ENCODE data around the gene ADCY7.
A peak's percentile ranks its signal among the peaks of the same experiment; 100 is the strongest.

Gene ADCY7

GRCh38 chr16:50300942-50301625 is 34.7 kb downstream of the ADCY7 start:
- no peak for DNase-seq

DNA sequence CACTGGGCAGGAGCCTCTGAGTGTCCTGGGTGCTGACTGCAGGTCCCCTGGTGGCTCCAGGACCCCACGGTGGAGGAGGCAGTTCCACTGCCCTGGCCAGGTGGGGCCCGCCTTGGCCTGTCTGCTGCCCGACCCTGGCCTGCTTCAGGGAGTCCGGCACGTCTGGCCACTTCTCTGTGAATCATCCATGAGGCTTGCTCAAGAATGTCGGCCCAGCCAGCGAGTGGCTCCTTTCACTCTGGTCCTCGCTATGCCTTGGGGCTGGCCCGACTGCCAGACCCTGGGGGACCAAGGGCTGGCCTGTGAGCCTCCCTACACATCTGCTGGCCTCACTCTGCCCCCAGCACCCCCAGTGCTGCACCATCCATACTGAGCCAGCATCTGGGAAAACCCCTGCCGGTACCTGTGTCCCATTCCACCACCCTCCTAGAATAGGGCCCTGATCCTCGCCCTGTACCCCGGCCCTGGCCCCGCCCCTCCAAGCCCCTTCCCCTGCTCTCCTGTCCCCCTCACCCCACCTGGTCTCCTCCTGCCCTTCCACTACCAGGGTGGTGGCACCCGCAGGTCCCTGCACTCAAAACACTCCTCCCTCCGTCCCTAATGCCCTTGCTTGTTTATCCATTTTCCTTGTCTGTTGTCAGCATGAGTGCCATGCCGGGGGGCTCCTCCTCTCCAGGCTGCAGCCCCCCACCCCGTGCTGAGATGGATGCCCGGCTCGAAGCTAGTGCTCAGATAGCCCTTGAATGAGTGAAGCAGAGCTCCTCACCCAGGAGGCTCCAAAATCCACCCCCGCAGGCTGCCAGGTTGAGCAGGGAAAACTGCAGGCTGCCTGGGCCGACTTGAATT is 35.5 kb downstream of the ADCY7 start:
- no peak for DNase-seq

- no peak for DNase-seq
Measured at GRCh38 chr16:50302472-50303005, 36.2 kb downstream of the ADCY7 start.

DNA sequence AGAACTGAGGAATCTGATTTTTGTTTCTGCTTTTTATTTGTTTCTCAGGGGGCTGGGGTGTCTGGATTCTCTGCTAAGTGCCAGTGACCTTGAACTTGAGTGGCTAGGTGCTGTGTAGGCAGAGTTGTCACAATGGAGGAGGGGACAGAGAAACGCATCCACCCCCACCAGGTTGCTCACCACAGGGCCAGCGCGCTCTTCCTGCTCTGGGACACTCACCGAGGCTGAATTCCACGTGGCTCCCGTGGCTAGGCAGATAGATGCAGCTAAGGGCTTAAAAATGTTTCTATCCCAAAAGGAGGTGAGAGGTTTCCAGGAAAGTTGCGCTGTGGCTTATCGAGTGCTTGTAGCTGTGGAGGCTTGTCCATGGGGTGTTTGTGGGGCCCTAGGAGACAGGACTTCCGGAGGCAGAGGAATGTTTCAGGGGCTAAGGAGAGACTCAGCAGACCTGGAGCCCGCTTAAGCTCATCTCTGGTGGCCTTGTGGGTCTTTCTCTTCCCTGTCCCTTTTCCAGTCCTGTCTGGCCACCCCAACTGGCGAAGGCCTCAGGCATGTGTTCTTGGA is 36.8 kb downstream of the ADCY7 start:
- no peak for DNase-seq

GRCh38 chr16:50303605-50304466 is 37.5 kb downstream of the ADCY7 start:
- DNase-seq = no peak

- DNase-seq = no peak
Measured at GRCh38 chr16:50304467-50305440, 38.4 kb downstream of the ADCY7 start.

DNA sequence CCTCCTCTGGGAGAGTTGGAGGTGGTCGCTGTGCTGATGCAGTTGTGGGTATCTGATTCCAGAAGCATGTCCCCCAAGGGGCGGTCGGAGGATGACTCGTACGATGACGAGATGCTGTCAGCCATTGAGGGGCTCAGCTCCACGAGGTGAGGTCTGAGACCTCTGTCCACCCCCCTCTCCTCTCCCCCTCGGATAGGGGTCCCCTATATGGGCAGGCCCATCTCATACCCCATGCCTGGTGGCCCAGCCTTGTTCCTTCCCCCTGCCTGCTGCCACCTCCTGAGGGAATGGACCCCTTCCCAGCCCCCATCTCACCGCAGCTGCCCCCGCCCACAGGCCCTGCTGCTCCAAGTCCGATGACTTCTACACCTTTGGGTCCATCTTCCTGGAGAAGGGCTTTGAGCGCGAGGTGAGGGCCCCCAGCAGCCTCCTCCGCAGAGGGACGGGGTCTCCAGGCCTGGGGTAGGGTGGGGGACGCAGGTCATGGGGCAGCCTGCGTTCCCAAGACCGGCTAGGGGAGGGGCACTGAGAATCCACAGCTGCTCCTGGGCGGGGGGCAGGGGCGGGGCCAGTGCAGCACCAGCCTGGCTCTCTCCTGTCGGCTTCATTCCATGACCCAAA is 39.2 kb downstream of the ADCY7 start:
- no peak for DNase-seq

GRCh38 chr16:50306287-50306686 is 39.9 kb downstream of the ADCY7 start:
- DNase-seq = no peak

GRCh38 chr16:50308237-50308965 is 42.0 kb downstream of the ADCY7 start:
- DNase-seq = no peak

DNA sequence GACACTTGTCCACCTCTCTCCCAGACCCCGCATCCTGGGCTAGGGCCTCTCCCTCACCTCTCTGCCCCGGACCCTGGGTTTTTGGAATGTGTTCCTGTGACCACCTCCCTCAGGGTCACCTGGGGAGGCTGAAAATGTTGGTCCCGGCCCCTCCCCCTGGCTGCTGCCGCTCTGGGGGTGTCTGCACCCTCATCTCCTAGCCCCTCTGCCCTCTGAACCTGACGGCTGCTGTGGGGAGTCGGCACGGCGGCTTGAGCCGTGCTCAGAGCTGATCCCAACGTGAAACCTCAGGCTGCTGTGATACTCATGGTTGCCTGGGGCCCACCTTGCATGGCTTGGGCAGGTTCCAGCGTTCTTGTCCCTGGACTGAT is 42.8 kb downstream of the ADCY7 start:
- DNase-seq = no peak

GRCh38 chr16:50309527-50310307 is 43.4 kb downstream of the ADCY7 start:
- no peak for DNase-seq

DNA sequence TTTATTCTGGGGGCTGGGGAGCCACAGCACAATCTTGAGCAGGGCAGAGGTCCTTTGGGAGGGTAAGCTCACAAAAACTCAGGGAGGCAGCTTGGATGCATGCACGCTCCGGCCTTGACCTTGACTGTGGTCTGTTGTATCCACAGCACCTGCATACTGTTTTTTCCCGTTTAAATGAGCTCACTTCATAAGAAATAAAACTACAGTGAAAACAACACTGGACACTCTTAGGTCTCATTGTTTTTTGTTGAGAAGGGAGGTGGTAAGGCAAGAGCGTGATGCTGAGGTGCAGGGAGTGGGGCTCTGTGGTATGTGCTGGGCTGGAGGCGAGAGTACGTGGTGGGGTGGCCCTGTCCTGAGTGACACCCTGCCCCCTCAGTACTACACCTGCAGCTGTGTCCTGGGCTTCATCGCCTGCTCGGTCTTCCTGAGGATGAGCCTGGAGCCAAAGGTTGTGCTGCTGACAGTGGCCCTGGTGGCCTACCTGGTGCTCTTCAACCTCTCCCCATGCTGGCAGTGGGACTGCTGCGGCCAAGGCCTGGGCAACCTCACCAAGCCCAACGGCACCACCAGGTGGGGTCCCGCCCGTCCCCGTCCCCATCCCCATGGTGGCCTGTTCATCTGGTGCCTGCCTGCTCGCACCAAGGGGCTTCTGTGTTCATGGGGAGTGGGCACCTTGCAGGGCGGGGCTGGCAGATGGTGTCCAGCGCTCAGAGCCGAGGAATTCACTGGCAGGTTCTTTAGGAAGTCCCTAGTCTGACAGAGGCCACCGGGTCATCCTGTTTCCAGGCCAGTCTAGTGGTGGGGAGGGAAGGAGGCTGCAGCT is 44.2 kb downstream of the ADCY7 start:
- DNase-seq = no peak

- no peak for DNase-seq
Measured at GRCh38 chr16:50311134-50311528, 44.8 kb downstream of the ADCY7 start.

DNA sequence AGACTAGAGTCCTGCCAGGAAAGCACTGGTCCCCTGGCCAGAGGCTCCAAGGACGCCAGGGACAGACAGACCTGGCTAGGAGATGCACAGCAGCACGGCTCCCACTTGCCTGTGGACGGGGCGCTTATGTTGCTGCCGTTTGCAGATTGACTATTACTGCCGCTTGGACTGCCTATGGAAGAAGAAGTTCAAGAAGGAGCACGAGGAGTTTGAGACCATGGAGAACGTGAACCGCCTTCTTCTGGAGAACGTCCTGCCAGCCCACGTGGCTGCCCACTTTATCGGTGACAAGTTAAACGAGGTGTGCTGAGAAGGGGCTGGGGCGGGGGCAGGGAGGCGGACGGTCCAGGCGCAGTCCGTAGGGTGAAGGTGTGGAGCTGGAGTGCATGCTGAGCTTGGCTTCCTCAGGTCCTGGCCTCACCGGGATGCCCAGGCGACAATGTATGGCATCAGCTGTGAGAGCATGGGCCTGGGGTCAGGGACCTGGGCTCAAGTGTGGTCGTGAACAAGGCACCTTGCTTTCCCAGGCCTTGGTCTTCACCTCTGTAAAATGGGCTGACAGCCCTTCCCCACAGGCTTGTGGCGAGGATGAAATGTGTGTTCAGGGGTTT is 45.6 kb downstream of the ADCY7 start:
- DNase-seq = no peak

DNA sequence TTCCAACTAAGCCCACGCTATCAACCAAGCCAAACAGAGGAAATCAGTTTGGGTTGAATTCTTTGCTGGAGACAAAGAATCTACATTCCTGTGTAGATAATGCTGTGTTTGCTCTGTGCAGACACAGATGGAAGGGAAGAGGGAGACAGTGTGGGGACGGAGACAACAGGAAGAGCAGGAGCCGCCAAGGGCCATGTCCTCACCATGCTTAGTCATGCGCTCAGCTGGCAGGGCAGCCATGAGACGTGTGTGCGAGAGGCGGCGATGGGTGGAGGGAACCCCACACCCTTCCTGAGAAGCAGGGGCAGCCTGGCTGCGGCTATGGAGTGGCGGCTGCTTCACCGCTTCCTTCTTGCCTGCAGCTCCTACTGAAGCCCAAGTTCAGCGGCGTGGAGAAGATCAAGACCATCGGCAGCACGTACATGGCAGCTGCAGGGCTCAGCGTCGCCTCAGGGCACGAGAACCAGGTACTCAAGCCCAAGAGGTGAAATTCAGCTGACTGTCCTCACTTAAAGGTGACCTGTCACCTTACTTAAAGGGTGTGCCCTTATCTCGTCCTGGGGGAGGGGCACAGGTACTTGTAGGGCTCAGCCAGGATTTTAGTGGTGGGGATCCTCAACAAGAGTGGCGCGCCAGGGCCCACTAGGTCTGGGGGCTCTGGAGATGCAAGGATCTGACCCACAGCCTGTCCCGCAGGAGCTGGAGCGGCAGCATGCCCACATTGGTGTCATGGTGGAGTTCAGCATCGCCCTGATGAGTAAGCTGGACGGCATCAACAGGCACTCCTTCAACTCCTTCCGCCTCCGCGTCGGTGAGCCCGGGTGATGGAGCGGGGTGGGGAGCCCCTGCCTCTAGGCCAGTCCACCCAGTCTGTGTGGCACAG is 47.5 kb downstream of the ADCY7 start:
- peak in 5 of 6 experiments; percentile 13 to 43 (median 15) for DNase-seq

DNA sequence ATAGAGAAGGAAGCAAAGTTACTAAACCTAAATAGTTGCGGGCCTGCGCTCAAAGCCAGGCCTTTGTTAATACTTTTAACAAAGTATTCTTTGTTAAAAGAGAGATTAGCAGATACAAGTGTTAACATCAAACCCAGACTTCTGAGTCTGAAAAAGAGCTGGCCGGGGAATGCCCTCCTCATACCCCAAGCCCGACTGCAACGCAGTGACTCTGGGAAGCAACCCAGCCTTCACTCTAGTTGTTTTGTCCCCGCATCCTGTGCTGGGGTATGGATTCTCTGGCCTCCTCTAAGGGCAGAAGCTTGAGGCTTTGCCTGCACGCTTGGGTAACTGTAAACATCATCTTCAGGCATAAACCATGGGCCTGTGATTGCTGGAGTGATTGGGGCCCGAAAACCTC is 48.3 kb downstream of the ADCY7 start:
- DNase-seq = no peak

DNA sequence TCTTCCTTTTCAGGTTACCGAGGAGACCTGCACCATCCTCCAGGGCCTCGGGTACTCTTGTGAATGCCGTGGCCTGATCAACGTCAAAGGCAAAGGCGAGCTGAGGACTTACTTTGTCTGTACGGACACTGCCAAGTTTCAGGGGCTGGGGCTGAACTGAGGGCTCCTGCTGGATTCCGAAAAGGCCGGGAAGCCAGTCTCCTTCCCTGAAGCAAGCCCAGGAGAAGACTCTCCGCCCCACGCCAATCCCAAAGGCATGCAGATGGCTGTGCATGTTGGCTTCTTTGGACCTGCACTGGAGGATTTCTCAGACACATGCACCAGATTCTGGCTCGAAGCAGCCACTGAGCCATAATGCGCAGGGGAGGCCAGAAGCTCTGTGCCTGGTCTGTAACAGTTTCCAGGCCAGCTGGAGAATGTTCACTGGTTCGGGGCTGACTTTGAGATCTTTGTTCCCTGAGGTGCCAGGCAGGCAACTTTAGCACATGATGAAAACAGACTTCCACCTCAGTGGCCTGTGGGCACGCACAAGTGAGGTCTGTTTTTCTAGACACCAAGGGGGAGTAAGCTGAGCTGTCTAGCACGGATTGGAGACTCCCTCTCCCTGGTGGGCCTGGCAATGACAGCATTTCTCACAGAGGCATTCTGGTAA is 49.1 kb downstream of the ADCY7 start:
- no peak for DNase-seq
